PFSK-1 (cell line): ENCODE data around the gene DDHD1.

Source experiments
- POLR2AphosphoS5 ChIP-seq: IDR thresholded peaks from 2 replicates; pipeline ENCODE4 v1.6.1; 2012; ENCODE audit warnings: low read depth, mild to moderate bottlenecking, control low read depth, low read length, moderate library complexity
- SIN3A ChIP-seq: IDR thresholded peaks from 2 replicates; pipeline ENCODE4 v1.6.1; 2012; ENCODE audit warnings: mild to moderate bottlenecking, low read length, moderate library complexity, borderline replicate concordance; ENCODE audit not compliant: insufficient read depth
- TF ChIP-seq, protein P1 (sequence below), 2 experiments: IDR thresholded peaks; 2 replicates each; pipeline versions ENCODE4 v1.6.1 to v1.8.0; 2011 to 2012; ENCODE audit warnings: low read depth in 2 of 2, low read length in 2 of 2, control low read depth in 1 of 2, inconsistent platforms in 1 of 2, mild to moderate bottlenecking in 1 of 2, moderate library complexity in 1 of 2; ENCODE audit not compliant: insufficient read depth in 1 of 2

DNA sequence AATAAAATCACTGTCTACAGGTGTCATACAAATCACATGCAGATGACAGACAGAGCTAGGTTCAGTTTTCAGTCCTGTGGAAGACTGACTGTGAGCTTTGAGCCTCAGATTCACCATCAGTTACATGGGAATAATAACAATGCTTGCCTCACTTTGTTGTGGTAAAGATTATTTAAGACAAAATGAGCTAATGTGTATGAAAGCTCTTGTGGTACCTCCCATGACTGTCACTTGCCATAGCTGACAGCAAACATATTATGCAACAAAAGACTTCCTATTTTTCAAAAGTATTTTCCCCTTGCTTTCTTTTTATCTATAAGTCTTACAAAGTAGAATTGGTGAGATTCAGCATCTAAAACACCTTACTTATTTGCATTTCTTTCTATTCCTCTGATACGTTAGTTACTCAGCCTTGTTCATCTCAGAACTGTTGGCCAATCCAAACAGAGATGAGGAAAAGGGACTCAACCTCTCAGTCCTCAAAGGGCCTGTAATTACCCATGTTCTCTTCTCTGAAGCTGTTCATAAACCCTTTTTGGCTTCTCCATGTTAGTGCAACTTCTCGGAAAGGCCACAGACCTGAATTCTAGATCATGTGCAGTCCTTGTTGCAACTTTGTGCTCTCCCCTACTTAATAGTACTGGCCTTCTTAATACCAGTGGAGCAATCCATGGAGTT, 8.8 kb upstream of the DDHD1 start:
- TF ChIP-seq, protein P1, sequence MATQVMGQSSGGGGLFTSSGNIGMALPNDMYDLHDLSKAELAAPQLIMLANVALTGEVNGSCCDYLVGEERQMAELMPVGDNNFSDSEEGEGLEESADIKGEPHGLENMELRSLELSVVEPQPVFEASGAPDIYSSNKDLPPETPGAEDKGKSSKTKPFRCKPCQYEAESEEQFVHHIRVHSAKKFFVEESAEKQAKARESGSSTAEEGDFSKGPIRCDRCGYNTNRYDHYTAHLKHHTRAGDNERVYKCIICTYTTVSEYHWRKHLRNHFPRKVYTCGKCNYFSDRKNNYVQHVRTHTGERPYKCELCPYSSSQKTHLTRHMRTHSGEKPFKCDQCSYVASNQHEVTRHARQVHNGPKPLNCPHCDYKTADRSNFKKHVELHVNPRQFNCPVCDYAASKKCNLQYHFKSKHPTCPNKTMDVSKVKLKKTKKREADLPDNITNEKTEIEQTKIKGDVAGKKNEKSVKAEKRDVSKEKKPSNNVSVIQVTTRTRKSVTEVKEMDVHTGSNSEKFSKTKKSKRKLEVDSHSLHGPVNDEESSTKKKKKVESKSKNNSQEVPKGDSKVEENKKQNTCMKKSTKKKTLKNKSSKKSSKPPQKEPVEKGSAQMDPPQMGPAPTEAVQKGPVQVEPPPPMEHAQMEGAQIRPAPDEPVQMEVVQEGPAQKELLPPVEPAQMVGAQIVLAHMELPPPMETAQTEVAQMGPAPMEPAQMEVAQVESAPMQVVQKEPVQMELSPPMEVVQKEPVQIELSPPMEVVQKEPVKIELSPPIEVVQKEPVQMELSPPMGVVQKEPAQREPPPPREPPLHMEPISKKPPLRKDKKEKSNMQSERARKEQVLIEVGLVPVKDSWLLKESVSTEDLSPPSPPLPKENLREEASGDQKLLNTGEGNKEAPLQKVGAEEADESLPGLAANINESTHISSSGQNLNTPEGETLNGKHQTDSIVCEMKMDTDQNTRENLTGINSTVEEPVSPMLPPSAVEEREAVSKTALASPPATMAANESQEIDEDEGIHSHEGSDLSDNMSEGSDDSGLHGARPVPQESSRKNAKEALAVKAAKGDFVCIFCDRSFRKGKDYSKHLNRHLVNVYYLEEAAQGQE (IDR thresholded peaks at IDR 0.05; ENCODE audit: insufficient read depth in 1 of 2, low read depth in 2 of 2, low read length in 2 of 2): no peak
- TF ChIP-seq SIN3A (no peak), POLR2AphosphoS5 (no peak)
